ENCODE measurements around the gene IVL.

IVL gene

DNA sequence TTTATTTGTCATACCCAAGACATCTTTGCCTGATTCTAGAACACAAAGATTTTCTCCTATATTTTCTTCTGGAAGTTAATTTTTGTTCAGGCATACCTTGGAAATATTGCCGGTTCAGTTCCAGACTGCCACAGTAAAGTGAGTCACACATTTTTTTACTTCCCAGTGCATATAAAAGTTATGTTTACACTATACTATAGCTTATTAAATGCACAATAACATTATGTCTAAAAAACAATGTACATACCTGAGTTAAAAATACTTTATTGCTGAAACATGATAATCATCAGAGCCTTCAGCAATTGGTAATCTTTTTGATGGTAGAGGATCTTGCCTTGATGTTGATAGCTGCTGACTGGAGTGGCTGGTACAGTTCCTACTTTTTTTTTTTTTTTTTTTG is 20.2 kb upstream of the IVL start:
- no peak for DNase-seq

DNA sequence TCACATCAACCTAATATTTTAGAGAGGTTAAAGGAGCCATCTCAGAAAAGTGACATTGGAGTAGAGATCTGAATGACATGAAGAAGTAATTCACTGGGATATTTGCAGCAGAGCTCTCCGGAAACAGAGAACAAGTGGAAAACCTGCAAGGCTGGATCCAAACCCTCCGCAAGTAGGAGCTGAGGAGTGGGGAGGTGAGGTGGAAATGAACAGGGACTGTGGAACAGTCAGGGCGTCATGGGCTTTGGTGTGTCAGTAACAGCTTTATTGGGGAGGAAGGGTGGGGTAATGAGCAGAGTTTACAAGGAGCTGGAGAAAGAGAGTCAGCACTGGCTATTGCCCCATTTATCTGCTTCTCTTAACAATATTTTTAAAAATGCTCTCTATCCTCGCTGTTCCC is 9.3 kb upstream of the IVL start:
- no peak for DNase-seq

DNA sequence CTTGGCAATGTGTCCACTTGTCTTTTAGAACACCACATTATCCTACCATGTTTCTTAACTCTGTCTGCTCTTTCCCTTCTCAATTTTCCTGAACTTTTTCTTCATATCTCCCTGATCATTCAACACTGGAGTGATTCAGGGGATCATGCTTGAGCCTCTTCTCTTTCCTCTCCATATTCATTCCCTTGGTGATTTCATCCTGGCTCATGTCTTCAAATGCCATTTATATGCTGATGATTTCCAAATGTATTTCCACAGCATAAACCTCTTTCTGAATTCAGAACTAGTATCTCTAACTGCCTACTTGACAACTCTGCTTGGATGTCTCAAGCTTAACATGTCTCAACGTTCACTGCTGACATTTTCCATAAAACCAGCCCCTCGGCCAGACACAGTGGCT is 8.5 kb upstream of the IVL start:
- DNase-seq, result no peak

DNA sequence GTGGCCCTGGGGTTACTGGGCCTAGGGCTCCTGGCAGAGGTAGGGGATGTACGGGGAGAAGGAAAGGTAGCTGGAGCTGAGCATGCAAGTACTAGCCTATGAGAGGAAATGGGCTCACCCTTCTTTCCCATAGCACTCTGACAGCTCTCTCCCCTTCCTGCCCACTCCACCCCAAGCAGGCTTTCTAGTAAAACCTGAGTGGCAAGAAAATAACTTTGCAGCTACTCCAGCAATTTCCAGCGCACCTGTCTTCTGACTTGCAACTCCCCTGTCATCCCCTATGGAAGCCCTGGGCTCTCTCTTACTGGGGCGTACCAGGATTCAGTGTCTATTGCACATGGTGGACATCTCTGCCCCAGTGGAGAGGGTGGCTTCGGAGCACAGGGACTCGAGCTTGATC is 6.7 kb upstream of the IVL start:
- no peak for DNase-seq

DNA sequence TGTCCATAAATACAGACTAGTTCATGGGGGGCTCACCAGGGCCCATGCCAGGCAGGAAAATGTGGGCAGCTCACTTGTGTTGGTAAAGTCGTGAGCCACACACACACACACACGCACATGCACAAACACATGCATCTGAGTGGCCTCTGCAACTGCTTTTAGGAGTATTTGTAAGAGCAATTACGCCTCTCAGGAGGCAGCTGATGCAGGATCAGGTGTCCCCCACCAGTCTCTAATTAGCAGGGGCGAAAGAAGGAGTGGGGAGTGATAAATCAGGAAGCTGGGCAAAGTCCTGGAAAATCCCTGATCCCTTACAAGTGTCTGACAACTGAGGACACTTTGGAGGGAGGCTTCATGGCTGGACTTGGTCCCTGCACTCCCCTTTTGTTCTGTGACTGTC is 5.7 kb upstream of the IVL start:
- DNase-seq, result no peak

DNA sequence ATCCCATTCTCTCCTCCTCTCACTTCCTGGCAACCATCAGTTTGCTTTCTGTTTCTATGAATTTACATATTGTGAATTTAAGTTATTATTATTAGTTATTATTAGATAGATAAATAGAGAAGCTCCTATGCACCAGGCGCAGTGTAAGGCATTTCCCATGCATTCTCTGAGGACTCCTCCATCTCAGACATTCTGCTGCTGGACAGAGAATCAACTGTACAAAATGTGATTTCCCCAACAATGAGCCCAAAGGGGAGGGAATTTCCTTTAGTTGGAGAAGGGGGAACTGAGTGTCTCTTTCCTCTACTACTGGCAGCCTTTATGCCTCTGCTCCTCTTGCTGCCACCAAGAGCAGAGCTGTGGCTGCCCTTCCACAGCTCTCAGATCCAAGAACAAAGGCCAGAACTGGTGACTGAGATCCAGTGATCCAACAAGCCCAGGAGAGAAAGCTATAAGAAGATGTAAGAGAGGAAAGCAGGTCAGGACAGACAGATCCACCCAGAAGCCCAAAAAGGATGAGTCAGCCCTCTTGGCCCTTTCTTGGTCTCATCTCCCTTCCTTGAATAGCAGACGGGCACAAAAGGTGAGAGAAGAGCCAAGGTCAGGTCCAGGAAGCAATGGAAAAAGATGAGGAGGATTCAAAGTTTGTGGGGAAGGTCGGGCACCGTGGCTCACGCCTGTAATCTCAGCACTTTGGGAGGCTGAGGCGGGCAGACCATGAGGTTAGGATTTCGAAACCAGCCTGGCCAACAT is 3.5 kb upstream of the IVL start:
- DNase-seq, result no peak

DNA sequence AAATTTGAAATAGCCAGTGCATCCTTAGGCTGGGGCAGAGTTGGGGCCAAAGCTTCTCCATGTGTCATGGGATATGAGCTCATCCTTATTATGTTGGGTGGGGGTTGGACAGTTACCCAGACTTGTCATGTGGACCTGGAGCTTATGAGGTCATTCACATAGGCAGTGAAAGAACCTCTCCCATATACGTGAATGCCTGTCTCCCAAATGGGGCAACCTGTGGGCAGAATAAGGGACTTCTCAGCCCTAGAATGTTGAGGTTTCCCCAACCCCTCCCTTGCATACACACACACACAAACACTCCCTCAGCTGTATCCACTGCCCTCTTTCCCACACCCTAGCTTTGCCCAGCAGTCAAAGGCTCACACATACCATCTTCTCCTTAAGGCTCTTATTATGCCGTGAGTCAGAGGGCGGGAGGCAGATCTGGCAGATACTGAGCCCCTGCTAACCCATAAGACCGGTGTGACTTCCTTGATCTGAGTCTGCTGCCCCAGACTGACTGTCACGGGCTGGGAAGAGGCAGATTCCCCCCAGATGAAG is 2.3 kb upstream of the IVL start:
- no peak for DNase-seq

DNA sequence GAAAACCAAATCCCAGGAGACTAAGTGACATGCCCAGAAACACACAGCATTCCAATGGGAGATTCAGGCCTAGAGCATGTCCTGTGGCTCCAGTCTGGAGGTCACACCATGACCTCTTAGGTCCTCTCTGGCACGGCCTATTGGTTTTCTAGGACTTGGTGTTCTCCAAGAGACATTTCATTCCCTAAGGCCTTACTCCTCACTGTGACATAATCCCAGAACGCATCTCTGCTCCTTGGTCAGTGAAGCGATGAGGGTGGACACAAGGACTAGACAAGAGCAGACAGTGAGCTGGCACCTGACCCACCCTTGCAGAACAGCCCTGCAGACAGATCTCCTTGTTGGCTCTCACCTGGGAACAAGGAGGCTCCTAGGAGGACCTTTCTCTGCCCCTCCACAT is 860 bp downstream of the IVL start:
- DNase-seq, result no peak

DNA sequence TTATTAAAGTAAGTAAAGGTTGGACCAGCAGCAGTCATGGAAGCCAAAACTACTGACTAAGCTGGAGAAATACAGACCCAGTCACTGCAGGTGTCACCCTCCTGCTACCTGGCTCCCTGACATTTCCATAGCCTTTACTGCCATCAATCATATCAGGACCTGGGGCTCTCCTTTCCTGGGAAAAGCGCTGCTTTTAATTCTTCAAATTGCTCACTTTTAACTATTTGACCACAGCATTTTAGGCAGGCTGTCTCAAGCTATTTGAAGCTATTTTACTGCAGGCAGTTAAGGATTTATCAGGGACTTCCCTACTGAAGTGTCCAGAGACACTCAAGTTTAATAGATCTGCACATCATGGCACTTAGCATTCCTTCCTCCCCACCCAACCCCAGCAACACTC is 4.1 kb downstream of the IVL start:
- DNase-seq, result no peak

DNA sequence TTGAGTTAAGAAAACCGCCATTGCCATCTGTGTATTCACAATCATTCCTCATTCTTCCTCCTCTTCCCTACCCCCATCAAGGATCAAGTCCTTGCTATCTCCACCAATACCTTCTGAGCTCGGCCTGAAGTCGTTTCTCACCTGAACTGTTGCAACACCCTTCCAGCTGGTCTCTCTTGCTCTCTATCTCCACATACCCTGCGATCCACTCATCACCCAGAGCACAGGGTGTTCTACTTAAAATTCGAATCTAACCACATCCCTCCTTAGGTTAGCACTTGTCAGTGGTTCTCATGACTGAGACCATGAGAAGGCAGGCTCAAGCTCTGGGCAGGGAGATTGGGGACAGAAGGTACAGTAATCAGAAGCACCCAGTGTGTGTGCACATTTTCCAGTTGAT is 4.6 kb downstream of the IVL start:
- no peak for DNase-seq

DNA sequence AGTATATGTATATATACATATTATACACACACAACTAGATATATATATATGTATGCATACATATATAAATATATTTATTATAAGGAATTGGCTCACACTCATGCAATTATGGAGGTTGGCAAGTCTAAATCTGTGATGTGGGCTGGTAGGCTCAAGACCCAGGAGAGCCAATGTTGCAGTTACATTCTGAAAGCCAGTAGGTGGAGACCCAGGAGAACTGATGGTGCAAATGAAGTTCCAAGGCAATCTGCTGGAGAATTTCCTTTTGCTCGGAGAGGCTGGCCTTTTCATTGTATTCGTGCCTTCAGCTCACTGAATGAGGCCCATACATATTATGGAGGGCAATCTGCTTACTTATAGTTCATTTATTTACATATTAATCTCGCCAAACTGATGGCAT is 9.4 kb downstream of the IVL start:
- no peak for DNase-seq

DNA sequence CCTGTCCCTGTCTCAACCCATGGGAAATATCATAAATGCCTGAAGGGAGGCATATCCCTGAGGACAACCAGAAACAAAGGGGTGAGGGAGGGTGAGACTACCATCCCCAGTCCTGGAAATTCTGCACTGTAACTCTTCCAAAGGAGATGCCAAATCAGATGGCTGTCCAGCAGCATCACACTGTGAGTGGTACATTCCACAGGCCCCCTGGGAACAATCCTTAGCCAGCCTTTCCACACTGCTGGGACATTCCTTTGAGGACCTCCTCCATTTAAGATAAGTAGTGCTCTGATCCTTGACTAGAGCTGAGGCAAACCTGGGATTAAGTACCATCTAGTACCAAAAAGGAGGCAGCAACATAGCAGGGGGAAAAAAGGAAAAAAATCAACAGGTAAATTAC is 10.7 kb downstream of the IVL start:
- no peak for DNase-seq

DNA sequence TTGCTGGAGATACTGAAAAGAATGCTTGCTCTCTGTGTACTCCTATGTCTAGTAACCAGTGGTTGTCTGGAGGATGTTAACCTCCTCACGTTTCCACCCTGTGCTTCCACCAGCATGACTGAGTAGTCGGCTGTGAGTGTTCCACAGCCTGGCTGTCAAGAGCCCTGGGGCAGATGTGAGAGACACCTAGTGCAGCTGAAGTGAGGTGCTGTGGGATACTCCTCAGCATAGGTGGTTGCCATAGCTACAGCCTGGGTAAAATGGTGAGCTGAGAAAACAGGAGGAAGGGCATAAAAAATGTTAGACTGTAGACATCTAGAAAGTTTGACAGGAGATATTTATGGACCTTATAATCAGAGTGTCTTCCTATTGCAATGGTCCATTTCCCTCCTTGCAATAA is 15.8 kb downstream of the IVL start:
- no peak for DNase-seq

DNA sequence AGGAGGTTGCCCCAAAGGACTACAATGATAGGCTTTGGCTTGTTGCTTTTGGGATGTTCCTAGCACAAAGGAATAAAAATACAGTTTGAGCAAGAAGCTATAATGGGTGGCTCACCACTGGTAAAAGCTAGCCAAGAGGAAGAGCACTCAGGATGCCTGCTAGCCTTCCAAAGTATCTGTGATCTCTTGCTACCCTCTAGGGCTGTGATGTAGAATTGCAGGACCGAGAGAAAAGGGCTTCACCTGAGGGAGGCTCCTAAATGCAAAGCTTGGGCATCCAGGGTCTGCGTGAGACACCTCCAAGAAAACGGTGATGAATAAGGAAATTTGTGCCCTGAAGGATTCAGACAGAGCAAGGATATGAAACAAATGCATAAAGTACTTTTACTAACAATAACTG is 17.7 kb downstream of the IVL start:
- DNase-seq, result no peak

DNA sequence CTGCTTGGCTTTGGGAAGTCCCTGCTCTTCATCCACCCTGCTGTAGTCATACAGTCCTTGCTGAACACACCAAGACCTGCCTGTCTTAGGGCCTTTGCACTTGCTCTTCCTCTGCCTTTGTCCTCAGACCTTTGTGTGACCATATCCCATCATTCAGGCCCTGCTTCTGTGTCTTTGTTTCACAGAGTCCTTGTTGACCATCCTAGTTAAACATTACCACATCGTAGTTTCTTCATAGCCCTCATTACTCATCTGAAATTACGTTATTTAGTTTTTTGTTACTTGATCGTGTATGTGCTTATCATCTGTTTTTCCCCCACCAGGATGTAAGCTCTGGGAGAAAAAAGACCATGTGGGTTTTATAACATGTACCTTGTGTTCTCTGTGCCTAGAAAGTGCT is 20.3 kb downstream of the IVL start:
- no peak for DNase-seq

DNA sequence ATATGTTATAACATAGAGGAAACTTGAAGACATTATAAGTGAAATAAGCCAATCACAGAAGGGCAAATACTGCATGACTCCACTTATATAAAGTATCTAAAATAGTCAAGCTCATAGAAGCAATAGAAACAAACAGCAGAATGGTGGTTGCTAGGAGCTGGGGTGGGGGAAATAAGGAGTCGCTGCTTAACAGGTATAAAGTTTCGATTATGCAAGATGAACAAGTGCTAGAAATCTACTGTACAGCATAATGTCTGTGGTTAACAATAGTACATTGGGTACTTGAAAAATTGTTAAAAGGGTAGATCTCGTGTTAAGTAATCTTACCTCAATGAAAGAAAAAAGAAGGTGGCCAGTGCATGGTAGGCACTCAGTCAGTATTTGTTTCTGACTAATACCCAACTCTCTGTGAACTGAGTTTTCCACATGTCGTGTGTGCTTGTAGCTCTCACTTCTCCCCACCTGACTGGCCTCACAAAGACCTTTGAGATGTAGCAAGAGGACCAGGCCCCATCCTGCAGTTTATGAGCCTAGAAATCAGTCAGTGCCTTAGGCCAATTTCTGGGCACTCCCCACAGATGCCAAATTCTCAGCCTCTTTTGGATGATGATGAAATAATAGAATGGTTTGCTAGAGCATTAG is 23.9 kb downstream of the IVL start:
- DNase-seq, result no peak

DNA sequence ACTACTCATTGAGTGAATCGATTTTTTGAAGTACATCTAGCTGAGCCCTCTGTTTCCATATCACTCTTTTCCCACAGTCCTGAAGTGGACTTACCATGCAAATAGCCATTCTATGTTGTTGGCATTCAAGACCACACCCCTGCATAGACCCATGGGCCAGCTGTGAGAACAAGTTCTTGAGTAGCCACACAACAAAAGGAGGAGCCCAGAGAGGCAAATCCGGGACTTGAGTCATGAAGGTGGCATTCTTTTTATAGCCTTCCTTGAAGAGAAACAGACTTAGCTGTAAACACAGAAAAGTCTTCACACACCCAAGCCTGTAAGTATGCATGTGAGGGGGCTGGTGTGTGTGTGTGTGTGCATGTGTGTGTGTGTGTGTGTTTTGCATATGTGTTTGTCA is 24.9 kb downstream of the IVL start:
- DNase-seq, result no peak

DNA sequence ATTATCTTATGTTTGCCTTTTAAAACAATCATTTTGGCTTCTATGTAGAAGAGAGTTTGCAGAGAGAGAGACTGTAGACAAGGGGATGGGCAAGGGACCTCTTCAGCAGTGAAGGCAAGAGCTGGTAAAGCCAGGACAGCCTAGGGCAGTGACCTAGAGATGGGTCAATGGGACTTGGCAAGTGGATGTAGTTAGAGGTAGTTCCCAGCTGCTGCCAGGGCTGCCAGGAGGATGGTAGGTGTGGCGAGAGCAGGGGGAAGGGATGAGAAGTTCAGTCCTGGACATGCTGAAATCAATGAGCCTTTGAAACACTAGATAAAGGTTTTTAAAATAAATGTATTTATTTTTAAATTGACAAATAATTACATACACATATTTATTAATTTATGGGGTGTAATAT is 32.3 kb downstream of the IVL start:
- no peak for DNase-seq

DNA sequence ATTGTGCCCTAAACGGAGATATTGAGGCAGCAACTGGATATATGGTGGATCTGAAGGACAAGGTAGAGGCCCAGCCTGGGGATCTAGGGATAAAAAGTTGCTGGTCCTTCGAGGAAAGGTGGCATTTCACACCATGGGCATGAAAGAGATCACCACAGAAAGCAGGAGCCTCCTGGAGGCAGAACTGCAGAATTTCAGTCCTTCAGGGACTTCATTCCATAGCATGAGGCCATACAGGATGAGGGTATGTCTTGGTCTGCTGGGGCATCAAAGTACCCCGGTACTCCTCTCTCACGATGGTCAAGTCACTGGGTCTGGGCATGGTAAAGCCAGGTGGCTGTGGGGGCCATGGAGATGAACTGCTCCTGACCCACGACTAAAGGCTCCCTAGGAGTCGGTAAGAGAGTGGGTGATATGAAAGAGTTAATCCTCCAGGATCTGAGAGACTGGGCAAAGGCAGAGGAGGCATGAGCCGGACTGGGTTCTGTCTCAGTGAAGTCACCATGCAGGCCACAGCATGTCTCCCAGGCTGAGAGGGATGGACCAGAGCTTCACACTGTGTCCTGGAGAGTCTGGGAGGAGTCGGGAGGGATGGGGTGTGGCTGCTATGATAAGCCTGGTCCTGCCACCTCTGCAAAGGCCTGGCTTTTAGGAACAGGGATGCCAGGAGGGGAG is 32.8 kb downstream of the IVL start:
- DNase-seq, result no peak

DNA sequence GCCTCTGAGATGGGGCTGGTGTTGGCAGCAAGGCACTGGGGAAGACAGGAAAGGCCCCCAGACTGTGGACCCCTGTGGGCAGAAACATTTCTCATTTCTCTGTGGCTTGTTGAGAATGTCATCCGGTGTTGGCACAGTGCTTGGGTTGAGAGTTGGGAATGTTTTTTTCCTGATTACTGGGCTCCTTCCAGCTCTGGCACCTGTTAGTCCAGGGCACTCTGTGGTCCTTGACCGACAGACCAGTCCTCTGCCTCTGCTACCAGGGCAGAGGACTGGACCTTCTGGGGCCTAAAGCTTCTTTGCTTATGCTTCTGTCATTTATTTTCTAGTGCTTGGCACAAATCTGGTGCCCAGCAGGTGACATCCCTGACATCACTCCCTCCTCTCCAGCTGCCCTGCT is 33.8 kb downstream of the IVL start:
- DNase-seq, result no peak

DNA sequence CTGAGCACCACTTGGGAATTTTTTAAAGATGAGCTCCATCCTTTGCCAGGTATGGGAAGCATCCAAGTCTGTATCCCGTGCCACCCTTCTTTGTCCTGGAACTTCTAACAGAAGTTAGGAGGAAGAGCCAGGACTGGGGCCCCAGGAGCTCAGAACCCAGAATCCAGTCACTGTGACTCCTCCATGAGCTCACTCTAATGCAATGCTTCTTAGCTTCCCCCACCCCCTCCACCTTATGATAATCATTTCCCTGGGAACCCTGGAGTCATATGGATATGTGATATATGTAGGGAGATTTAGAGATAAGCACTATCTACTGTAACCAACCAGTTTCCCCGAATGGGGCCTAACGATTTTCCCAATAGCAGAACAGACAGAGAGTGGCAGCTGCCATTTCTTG is 37.9 kb downstream of the IVL start:
- DNase-seq, result no peak

DNA sequence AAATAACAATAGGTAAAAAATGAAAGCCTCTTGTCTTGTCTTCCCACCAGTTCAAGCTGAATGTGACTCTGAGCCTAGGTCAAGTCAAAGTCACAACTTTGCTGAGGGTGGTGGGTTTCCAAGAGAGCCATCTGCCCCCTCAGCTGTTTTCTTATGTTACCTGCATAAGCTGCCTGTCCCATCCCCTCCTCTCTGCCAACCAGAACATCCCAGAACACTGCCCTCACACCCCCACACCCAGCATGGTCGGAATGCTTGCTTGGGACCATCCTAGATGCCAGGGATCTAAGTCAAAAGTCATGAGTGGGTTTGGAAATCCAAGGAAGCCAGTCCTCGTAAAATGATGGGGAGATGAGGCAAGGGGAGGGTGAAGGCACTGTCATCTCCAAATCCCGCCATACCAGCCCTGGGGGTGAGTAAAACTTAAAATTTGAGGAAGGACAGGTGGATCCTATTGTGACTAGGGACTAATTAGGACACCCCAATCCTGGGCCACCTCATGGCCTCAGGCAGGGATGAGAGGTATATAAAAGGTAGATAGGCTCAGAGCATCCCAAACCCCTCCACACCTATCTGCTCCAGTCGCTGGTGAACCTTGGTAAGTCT is 38.4 kb downstream of the IVL start, which contains the start of gene SPRR5:
Gene SPRR5, plus strand, starts transcription at position 556 of the 606 bp plus-strand sequence. CDS start 1,349 bp downstream, outside the sequence.
- no peak for DNase-seq

DNA sequence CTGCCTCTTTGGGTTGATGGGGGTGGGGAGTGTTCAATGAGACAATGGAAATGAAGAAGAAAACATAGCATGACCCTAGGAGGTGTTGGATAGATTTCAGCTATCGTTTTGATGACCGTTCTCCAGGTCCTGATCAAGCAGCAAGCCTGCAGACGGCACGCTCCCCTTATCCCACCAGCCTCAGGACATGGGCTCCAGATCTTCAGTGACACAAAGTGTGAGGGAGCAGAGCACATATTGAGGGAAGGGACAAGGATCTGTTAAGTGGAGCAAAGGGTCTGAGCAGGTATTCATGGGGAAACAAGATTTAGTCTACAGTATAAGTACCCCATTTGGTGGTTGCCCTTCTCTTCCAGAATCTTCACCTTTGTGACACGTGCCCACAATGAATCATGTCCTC is 43.4 kb downstream of the IVL start:
- DNase-seq, result no peak

DNA sequence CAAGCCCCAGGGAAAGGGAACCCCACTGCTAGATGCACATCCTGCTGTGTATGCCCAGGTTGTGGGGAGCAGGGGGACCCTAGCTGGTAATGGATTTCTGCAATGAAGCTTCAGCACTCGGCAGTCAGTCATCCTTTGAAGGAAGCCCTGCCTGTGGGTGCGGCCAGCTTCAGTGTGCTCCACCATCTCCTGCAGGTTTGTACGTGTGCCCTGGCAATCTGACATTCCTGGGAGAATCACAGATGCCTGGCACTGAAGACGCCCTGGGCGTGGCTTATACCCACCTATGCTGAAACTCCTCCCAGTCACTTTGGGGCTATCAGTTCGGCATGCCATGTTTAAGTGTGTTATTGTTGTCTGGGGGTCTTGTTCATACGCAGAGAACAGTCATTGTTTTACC is 45.4 kb downstream of the IVL start:
- no peak for DNase-seq

Data from NCI-H510A treated with DMSO at 0.1 percent for 48 hours (cell line).